ENCODE results near the gene HIF1AN. TPM values are rescaled to one million over a fixed set of nuclear protein-coding genes. Genes with fewer than 3 reads are reported as not detected.
"Not testable (repeated sequence)": the region's sequence is repeated elsewhere in the genome, so short reads cannot be mapped to it uniquely, and the experiment has no call there.

HIF1AN gene
- total RNA-seq, 1 experiment from 2014 or later: 3.6 TPM

- DNase-seq (ENCODE audit: low read depth): no peak
Measured at GRCh38 chr10:100567249-100567648, 31.5 kb downstream of the HIF1AN start.

DNA sequence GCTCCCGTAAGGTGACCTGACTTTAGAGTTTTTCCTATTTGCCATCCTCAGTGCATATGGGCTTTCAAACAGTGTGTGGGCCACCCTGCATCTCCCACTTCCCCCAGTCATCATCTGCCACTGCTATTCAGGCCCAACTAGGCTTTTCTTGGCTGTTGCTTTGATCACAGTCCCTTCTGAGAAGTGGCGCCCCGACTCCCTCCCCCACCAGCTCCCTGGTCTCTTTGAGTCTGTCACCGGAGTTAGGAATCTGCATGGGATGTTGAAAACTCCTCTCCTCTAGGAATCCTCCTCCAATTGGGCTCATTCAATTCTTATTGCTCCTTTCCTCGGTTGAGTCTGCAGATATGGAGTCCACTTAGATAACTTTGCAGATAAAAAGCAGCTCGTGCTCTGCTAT, 32.1 kb downstream of the HIF1AN start:
- DNase-seq (ENCODE audit: low read depth): no peak

DNA sequence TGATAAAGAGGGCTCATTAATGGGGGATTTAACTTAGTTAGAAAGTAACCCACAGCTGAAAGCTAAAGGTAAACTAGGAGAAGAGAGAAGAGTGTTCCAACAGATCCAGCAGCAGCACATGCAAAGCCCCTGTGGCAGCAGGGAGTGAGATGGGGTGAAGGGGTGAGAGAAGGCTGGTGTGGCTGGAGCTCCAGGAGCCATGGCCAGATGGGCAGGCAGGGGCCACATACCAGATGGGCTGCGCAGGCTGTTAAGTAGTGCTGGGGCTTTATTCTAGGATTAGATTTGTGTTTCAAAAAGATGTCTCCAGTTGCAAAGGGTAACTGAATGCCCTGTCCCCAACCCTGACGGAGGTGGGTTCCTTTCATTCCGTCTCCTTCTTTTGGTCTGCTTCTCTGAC, 33.2 kb downstream of the HIF1AN start:
- DNase-seq (ENCODE audit: low read depth): no peak

- no peak for DNase-seq (ENCODE audit: low read depth)
Measured at GRCh38 chr10:100569687-100570481, 34.1 kb downstream of the HIF1AN start.

- DNase-seq (ENCODE audit: low read depth): no peak
Measured at GRCh38 chr10:100570506-100570905, 34.8 kb downstream of the HIF1AN start.

DNA sequence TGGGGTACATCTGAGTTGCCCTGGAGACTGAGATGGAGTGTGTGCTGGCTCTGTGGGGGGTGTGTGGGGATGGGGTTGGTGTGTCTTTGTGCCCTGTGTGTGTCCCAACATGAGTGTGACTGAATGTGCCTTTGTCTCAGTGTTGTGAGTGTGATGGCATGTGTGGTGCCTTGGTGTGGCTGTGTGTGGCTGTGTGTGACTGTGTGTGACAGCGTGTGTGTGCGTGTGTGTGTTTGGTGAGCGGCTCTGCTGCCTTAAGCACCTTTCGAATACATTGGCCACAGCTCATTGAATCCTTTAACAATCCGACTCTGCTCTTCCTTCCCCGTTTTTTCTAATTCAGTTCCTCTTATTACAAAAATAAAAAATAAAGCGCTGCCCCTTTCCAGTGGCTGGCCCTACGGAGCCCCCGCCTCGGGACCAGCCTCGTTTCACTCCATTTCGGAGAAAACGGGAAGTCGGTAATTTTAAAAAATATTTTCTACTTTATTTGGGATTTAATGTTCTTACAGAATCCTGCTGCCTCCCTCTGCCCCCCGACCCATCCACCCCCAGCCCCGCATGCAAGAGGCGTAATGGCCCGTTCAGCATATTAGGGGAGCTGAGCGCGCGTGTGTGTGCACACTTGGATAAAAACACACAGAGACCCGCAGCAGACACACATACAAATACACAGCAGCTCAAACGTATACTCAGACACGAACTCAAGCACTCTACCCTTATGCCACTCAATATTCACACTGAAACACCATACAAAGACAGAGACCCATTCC, 35.5 kb downstream of the HIF1AN start:
- no peak for DNase-seq (ENCODE audit: low read depth)

- DNase-seq (ENCODE audit: low read depth): not testable (repeated sequence)
Measured at GRCh38 chr10:100575146-100575545, 39.4 kb downstream of the HIF1AN start.

DNA sequence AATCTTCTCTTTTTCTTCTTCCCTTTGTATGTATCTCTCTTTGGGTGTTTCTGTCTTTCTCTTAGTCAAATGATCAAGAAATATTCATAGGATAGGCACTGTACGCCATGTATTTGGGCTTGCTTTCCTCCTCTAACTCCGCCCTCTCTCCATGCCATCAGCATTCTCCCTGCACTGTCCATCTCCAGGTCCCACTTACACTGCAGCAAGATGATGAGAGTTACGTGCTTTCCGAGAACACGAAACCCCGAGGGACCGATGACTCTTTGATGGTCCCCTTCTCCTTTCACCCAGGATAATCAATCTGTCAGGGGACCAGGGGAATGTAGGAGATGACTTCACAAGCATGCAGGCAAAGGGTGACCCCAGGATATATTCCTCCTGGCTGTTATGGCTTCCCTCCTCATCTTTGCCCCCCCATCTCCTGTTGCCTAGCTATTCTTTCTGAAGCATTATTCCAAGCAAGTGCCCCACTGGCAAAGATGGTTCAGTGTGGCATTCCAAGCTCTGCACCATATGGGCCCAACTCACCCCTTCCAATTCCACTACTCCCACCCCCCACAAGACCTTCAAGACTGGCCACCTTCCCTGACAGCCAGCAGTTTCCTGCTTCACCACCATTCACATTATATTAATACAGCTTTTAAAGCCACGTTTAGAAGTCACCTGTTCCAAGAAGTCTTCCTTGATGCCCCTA, 40.0 kb downstream of the HIF1AN start:
- no peak for DNase-seq (ENCODE audit: low read depth)

DNA sequence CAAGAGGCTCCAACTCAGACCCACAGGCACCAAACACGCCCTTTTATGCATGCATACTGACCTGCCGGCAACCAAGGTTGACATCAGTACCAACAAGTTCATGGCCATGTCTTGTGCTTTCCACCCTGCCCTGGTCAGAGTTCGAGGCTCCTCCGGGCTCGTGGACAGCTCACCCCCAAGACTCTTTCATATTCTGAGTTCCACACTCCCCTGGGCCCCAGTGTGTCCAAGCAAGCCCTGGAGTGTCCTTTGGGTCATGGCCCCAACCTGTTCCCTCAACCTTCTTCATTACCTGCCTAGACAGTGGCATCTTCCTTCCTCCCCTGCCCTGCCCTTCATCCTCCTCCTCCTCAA, 40.5 kb downstream of the HIF1AN start:
- DNase-seq (ENCODE audit: low read depth): no peak

- no peak for DNase-seq (ENCODE audit: low read depth)
Measured at GRCh38 chr10:100579261-100580090, 43.7 kb downstream of the HIF1AN start.

DNA sequence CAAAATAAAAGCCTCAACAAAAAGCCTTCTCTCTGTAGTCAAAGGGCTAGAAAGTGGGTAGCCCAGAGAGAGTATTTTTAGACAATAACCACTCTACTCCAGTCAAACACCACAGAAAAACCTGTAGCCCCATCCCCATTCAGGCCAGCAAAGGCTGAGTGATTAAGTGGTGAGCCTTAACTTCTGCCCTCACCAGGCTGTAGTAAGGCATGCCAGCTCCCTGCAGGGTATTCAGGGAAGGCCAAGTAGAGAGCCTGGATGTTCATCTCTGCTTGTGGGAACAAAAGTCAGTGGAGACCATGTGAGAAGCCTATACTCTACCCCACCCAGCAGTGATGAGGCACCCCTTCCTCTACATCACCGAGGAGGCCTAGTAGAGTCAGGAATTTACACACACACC, 51.2 kb downstream of the HIF1AN start:
- no peak for DNase-seq (ENCODE audit: low read depth)

GRCh38 chr10:100598166-100598565, 62.4 kb downstream of the HIF1AN start:
- DNase-seq (ENCODE audit: low read depth): no peak

DNA sequence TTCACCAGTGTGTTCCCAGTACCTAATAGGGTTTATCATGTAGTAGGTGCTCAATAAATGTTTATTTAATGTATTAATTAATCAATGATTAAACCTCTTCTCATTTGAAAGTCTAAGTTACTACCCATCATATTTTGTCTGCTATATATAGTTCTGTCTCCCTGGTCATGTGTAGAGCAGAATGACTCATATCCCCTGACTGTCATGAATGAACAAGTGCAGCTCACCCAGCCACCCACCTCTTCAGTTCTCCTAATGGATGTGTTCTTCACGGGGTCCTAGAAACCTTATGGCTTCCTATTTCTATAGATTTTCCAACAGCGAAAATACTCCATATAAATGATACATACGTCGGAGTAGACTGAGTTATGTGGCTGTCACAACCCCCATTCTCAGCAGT, 64.5 kb downstream of the HIF1AN start:
- DNase-seq (ENCODE audit: low read depth): no peak

GRCh38 chr10:100607439-100607838, 71.7 kb downstream of the HIF1AN start:
- DNase-seq (ENCODE audit: low read depth): no peak

Other genes starting within 250 kb of the HIF1AN start
- gene BLOC1S2, start 249.3 kb upstream of the HIF1AN start, total RNA-seq (2014; rRNA removed; shearing (Covaris generic)): 67.8 and 71.7 TPM in 2 replicates
- not detected in 2 replicates for gene PKD2L1, start 205.7 kb upstream of the HIF1AN start, total RNA-seq (2014; rRNA removed; shearing (Covaris generic))
- 45.2 and 46.5 TPM in 2 replicates for gene SCD, start 188.7 kb upstream of the HIF1AN start, total RNA-seq (2014; rRNA removed; shearing (Covaris generic))
- gene WNT8B, start 72.9 kb upstream of the HIF1AN start, total RNA-seq (2014; rRNA removed; shearing (Covaris generic)): not detected in 2 replicates
- gene SEC31B, start 16.1 kb upstream of the HIF1AN start, total RNA-seq (2014; rRNA removed; shearing (Covaris generic)): 0.27 and 0.34 TPM in 2 replicates
- gene NDUFB8, start 6.1 kb upstream of the HIF1AN start, total RNA-seq (2014; rRNA removed; shearing (Covaris generic)): 138 and 147 TPM in 2 replicates
- not detected in 2 replicates for gene PAX2, start 209.6 kb downstream of the HIF1AN start, total RNA-seq (2014; rRNA removed; shearing (Covaris generic))